IPS-18a (cell line): ENCODE measurements around the gene R3HCC1L.
A peak's percentile ranks its signal among the peaks of the same experiment; 100 is the strongest.

Experiments used
- H3K27ac ChIP-seq: one replicate; pipeline ENCODE4 v1.5.1; 2013; ENCODE audit warnings: low read length
- H3K27me3 ChIP-seq: one replicate; pipeline ENCODE4 v1.6.1; 2013; ENCODE audit warnings: mild to moderate bottlenecking, low read length; ENCODE audit not compliant: control insufficient read depth, insufficient read depth
- H3K36me3 ChIP-seq: one replicate; pipeline ENCODE4 v1.6.1; 2013; ENCODE audit warnings: low read depth, low read length; ENCODE audit not compliant: control insufficient read depth
- H3K4me1 ChIP-seq: one replicate; pipeline ENCODE4 v1.6.1; 2013; ENCODE audit warnings: low read depth, low read length; ENCODE audit not compliant: control insufficient read depth
- H3K4me3 ChIP-seq: one replicate; pipeline ENCODE4 v1.5.1; 2013; ENCODE audit warnings: low read length
- H3K9ac ChIP-seq: one replicate; pipeline ENCODE4 v1.6.1; 2013; ENCODE audit warnings: mild to moderate bottlenecking, low read length, moderate library complexity
- H3K9me3 ChIP-seq: one replicate; pipeline ENCODE4 v1.6.1; 2013; ENCODE audit warnings: low read depth, low read length; ENCODE audit not compliant: control insufficient read depth

R3HCC1L gene

DNA sequence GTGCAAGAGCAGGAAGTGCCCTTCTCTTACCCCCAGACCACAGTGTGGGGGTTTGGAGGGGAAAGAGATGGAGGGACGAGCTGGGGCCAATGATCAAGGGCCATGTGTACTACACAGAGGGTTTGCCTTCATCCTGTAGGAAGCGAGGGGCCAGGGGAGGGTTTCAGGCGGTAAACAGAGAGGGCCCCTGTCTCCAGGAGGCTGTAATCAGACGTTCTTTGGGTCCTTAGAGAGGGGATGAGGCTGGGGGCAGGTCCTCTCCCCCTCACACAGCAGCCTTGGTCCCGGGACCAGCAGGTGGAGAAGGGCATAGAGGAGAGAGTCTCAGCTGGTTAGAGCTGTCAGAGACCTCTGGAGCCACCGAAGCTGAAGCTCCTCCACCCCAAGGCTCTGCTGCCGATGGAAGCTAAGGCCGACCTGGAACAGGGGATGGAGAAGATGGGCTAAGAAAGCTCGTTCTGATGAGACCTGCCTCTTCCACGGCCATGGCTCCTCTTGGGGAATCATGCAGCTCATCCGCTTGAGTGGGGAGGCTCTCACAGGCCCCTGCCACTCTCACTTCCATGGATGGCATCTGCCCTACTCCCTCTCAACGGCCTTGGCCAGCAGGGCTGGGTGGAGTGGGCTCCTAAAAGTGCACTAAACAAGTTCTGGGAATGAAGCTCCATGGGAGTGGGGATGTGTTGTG lies 130.1 kb downstream of the R3HCC1L start:
- Histone ChIP-seq H3K9ac (no peak overlapping the region), H3K9me3 (no peaks in the 10 kb centered on the region)

GRCh38 chr10:98265403-98266378 lies 131.2 kb downstream of the R3HCC1L start:
- Histone ChIP-seq H3K9ac (no peak overlapping the region), H3K36me3 (no peaks in the 10 kb centered on the region), H3K4me1 (no peaks in the 10 kb centered on the region), H3K4me3 (no peak overlapping the region), H3K27me3 (peaks cover 17% of the 10 kb centered on the region), H3K27ac (no peak overlapping the region), H3K9me3 (no peaks in the 10 kb centered on the region)

More for the DNA sequence above, 130.1 kb downstream of the R3HCC1L start:
- Histone ChIP-seq H3K27ac (no peak overlapping the region), H3K4me1 (no peaks in the 10 kb centered on the region), H3K36me3 (no peaks in the 10 kb centered on the region), H3K4me3 (no peak overlapping the region), H3K27me3 (peaks cover 17% of the 10 kb centered on the region)

- no peaks in the 10 kb centered on the region for H3K4me1 ChIP-seq
- no peaks in the 10 kb centered on the region for H3K36me3 ChIP-seq
- H3K9ac ChIP-seq, result no peak overlapping the region
- peaks cover 17% of the 10 kb centered on the region for H3K27me3 ChIP-seq
- H3K27ac ChIP-seq, result no peak overlapping the region
- no peaks in the 10 kb centered on the region for H3K9me3 ChIP-seq
- H3K4me3 ChIP-seq, result no peak overlapping the region
Measured at GRCh38 chr10:98266647-98267046, 132.2 kb downstream of the R3HCC1L start.

DNA sequence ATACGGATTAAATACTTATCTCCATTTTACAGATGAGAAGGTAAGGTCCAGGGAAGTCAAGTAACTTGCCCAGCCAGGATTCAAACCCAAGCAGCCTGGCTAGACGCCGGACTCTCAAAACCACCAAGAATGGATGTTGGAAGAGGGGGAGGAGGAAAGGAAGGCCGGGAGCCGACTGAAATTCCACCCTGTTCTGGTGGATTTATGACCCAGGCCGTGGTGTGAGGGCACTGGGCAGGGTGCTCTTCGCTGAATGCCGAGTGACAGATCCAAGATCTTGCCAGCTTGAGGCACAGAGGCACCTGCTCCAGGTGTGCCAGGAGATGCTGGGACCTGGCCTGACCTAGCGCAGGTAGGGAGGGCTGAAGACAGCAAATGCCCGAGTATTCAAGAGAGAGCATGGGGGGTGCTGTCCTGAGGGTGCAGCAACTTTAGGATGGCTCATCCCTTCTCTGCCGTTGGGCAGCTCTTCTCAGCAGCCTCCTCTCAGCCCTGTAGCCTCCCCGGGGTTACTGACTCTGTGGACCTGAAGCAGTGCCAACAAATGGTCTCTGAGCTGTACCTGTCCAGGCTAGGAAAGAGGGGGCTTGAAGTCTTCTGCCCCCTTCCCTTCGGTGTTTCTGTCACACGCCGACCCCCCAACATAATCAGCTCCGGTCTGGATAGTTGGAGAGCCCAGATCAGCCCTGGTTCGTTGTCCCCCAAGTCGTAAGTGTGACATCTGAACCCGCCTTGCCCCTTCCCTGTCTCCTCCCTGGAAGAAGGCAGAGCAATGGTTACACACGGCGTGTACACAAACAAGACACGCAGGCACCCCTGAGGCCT lies 132.8 kb downstream of the R3HCC1L start:
- H3K4me1 ChIP-seq, result no peaks in the 10 kb centered on the region
- no peak overlapping the region for H3K9ac ChIP-seq
- H3K27me3 ChIP-seq, result peaks cover 17% of the 10 kb centered on the region
- no peak overlapping the region for H3K27ac ChIP-seq
- H3K4me3 ChIP-seq, result peak overlapping the region; percentile 41
- no peaks in the 10 kb centered on the region for H3K36me3 ChIP-seq
- H3K9me3 ChIP-seq, result no peaks in the 10 kb centered on the region

- Histone ChIP-seq H3K9ac (no peak within 1 kb of the TSS), H3K9me3 (no peaks in the 10 kb centered on the region), H3K36me3 (no peaks in the 10 kb centered on the region), H3K27me3 (peaks cover 17% of the 10 kb centered on the region), H3K4me3 (peak within 1 kb of the TSS; percentile 43), H3K27ac (no peak within 1 kb of the TSS), H3K4me1 (no peaks in the 10 kb centered on the region)
Measured at GRCh38 chr10:98267894-98268693, 133.6 kb downstream of the R3HCC1L start, which contains the start of gene LOXL4. Gene LOXL4, minus strand, starts transcription at chr10:98268194. Its CDS starts 5,175 bp downstream, at chr10:98263019.

DNA sequence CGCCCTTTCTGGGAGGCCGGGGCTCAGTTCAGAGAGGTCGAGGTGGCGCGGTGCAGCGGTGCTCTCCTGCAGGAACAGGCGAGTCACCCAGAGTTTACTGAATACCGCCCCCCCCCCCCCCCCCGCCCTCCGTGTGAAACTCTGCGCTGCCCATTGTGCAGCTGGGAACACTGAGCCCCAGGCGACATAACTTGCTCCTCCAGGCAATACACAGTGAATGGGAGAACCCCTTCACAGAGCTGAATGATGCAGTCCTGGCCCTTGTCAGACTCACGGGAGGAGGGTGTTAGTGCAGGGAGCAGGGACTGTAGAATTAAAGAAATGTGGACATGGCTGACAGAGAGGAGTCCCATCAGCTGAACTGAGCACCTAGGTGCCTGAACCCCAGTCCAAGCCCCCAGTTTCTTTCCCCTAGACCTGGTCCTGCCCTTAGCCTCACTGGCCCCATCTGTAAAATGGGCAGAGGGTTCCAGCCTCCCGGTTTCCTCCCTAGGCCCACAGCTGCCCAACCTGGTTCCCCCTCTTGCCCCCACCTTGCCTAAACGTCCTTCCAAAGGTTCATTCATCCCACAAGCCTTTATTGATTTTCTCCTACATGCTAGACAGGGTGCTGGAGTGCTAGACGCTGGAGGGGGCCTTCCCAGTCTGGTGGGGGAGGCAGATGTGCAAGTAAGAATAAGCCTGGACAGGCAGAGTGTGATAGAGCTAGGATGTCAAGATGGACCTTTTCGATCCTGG lies 134.4 kb downstream of the R3HCC1L start:
- Histone ChIP-seq H3K4me1 (no peaks in the 10 kb centered on the region), H3K36me3 (no peaks in the 10 kb centered on the region), H3K4me3 (peak overlapping the region; percentile 43), H3K27me3 (peaks cover 17% of the 10 kb centered on the region), H3K9ac (no peak overlapping the region), H3K27ac (no peak overlapping the region), H3K9me3 (no peaks in the 10 kb centered on the region)

DNA sequence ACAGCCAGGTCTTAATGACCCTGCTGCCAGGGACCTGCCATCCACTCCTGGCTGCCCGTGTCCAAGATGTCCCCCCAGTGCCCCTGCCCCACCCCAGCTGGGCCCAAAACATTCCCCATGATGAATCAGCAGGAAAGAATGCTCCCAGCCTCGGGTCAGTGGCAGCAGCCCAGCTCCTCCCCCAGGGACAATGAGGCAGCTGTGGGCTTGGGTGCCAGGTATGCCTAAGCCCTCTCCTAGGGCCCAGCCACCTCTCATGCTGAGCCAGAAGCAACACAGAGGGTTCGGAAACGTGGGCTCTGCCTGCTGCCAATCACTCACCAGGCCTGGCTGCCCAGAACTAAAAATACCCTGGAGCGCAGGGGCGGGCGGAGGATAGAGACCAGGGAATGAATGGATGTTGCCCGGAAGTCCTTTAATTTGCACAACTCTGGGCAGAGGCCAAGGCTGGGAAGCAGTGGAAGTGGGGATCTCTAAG lies 135.0 kb downstream of the R3HCC1L start:
- Histone ChIP-seq H3K9ac (no peak overlapping the region), H3K4me1 (no peaks in the 10 kb centered on the region), H3K27ac (no peak overlapping the region), H3K36me3 (no peaks in the 10 kb centered on the region), H3K4me3 (no peak overlapping the region), H3K9me3 (no peaks in the 10 kb centered on the region), H3K27me3 (peaks cover 17% of the 10 kb centered on the region)

DNA sequence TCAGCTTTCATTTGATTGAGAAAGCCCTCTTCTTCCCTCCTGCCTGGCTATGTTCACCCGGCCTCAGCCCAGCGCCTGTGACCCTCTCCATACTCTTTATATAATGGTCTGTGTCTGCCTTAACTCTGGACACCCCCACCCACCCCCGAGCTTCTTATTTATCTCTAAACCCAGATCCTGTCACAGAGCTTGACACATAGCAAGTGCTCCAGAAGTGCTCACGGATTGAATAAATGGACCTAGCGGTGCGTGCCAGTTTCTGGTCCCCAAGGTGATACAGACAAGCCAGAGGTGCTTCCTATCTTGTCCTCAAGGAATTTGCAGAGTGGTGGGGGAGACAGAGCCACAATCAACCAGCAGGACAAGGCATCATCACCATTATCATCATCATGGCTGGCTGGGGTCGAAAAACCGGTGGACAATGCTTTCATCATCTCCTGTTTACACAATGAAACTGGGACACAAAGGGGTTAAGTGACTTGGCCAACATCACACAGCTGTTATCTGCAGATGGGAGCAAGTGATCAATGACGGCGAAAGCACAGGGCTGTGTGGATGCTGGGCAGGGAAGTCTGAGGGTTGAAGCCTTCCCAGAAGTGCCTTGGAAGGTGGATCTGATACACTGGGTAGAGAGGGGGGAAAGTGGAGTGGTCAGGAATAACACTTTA lies 135.8 kb downstream of the R3HCC1L start:
- H3K36me3 ChIP-seq, result no peaks in the 10 kb centered on the region
- no peaks in the 10 kb centered on the region for H3K4me1 ChIP-seq
- no peaks in the 10 kb centered on the region for H3K9me3 ChIP-seq
- H3K4me3 ChIP-seq, result no peak overlapping the region
- no peak overlapping the region for H3K9ac ChIP-seq
- no peak overlapping the region for H3K27ac ChIP-seq
- peaks cover 17% of the 10 kb centered on the region for H3K27me3 ChIP-seq

GRCh38 chr10:98270786-98271185 lies 136.3 kb downstream of the R3HCC1L start:
- no peaks in the 10 kb centered on the region for H3K9me3 ChIP-seq
- H3K9ac ChIP-seq, result no peak overlapping the region
- H3K36me3 ChIP-seq, result no peaks in the 10 kb centered on the region
- no peak overlapping the region for H3K4me3 ChIP-seq
- no peak overlapping the region for H3K27ac ChIP-seq
- H3K4me1 ChIP-seq, result no peaks in the 10 kb centered on the region
- peaks cover 17% of the 10 kb centered on the region for H3K27me3 ChIP-seq

- H3K9me3 ChIP-seq, result no peaks in the 10 kb centered on the region
Measured at GRCh38 chr10:98272245-98272644, 137.8 kb downstream of the R3HCC1L start.

More at GRCh38 chr10:98272245-98272644, 137.8 kb downstream of the R3HCC1L start:
- H3K4me1 ChIP-seq, result no peaks in the 10 kb centered on the region
- no peak overlapping the region for H3K27ac ChIP-seq
- H3K36me3 ChIP-seq, result no peaks in the 10 kb centered on the region
- H3K27me3 ChIP-seq, result peaks cover 12% of the 10 kb centered on the region
- H3K4me3 ChIP-seq, result no peak overlapping the region
- no peak overlapping the region for H3K9ac ChIP-seq
